NCI-H1417 treated with DMSO at 0.1 percent for 48 hours (cell line): ENCODE data around the gene GPX4.
A peak's percentile ranks its signal among the peaks of the same experiment; 100 is the strongest.

Experiments
- DNase-seq: peaks from one replicate; lab custom pipeline; 2025; lab: John Stamatoyannopoulos, UW

The GPX4 gene

DNA sequence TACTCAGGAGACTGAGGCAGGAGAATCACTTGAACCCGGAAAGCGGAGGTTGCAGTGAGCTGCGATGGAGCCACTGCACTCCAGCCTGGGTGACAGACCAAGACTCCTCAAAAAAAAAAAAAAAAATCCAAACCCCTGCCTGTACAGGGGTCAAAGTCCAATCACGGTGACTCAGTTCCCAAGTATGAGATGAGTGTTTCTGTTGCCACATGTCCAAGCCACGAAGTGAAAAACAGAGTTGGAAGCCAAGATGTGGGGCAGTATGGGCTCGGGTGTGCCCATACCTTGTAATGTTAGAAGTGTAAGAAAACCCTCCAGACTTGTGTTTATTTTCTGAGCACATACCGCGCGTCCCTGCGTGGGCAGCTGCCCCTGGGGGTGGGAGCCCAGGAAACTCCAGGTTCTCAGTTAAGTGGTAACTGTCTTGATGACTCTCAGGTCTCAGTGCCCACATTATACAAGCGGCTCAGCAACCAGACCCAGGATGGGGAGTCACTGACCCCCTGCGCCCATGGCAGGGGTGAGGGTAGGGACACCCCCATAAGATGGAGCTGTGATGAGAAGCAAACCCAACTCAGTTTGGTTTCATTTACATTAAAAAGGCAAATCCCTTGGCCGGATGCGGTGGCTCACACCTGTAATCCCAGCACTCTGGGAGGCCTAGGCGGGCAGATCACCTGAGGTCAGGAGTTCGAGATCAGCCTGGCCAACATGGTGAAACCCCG is 1.2 kb upstream of the GPX4 start:
- no peak for DNase-seq

DNA sequence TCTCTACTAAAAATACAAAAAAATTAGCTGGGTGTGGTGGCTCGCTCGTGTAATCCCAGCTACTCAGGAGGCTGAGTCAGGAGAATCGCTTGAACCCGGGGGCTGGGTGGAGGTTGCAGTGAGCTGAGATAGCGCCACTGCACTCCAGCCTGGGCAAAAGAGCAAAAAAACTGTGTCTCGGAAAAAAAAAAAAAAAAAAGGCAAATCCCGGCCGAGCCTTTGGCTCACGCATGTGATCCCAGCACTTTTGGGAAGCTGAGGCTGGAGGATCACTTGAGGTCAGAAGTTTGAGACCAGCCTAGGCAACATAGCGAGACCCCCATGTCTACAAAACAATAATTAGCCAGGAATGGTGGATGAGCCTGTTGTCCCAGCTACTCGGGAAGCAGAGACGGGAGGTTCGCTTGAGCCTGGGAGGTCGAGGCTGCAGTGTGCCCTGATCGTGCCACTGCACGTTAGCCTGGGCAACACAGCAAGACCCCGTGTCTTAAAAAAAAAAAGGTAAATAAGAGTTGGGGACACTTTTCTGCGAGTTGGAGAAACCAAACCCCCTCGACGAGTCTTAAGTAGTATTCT is 574 bp upstream of the GPX4 start:
- DNase-seq = no peak

DNA sequence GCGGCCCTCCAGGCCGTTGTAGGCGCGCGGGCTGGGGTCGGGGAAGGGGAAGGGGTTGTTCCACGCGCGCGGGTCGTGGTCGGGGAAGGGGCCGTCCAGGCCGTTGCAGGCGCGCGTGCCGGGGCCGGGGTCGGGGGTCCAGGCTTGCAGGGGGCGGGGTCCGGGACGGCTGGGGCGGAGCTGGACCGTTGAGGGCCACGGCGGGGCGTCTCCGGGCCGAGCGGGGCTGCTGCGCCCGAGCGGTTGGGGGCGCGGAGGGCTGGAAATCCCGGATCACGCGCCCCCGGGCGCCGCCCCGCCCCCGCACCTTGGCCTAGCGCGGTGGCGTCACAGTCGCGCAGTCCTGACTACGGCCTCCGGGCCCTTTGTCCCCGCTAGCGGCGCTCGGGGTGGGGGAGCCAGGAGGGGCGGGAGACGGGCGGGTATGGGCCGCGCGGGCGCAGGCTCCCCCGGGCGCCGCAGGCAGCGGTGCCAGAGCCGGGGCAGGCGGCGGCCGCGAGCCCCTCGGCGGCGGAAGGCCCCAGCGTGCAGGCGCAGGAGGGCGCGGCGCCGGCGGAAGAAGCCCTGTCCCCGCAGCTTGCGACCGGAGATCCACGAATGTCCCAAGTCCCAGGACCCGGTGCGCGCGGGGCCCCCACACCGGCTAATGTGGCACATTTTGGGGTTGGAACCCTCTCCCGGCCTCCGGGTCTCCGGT is 665 bp downstream of the GPX4 start:
- DNase-seq = no peak

DNA sequence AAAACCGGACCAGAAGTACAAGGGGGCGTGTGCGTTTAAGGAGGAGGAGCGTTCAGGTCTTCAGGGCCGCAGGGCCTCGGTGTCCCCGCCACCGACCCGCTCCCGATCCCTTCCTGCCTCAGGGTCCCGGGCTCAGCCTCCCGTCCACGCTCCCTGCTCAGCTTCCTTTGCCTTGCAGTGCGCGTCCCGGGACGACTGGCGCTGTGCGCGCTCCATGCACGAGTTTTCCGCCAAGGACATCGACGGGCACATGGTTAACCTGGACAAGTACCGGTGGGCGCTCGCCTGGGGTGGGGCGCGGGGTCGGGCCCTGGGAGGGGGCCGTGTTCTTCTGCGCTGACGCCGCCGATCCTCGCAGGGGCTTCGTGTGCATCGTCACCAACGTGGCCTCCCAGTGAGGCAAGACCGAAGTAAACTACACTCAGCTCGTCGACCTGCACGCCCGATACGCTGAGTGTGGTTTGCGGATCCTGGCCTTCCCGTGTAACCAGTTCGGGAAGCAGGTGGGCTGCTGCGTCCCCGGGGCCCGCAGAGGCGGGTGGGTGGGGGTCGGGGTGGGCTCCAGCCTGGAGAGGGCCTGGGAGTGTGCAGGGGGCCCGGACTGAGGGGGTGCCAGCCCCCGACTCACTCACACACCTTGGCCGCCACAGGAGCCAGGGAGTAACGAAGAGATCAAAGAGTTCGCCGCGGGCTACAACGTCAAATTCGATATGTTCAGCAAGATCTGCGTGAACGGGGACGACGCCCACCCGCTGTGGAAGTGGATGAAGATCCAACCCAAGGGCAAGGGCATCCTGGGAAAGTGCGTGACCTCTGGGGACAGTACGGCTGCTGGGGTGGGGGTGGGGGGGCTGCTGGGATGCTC is 1.4 kb downstream of the GPX4 start:
- DNase-seq = no peak

DNA sequence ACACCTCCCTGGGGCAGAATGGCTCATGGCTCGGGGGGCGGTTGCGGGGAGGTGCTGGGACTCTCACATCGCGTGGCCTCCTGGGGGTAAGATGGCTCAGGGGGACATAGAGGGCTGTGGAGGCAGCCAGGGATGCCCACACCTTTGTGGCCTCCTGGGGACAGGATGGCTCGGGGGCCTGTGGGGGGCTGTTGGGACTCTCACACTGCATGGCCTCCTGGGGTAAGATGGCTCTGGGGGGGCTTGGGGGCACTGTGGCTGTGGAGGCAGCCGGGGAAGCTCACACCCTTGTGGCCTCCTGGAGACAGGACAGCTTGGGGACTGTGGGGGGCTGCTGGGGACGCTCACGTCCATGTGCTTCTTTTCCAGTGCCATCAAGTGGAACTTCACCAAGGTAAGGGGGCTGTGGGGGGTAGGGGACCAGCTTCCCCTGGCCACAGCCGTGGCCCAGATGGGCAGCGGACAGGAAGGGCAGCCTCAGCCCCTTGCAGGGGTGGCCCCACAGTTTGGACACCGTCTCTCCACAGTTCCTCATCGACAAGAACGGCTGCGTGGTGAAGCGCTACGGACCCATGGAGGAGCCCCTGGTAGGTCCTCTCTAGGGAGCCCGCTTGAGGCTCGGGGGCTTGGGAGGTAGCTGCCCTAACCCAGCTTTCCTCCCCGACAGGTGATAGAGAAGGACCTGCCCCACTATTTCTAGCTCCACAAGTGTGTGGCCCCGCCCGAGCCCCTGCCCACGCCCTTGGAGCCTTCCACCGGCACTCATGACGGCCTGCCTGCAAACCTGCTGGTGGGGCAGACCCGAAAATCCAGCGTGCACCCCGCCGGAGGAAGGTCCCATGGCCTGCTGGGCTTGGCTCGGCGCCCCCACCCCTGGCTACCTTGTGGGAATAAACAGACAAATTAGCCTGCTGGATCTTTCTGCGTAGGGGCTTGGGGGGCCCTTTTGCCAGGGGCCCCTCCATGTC is 2.4 kb downstream of the GPX4 start:
- DNase-seq = no peak

DNA sequence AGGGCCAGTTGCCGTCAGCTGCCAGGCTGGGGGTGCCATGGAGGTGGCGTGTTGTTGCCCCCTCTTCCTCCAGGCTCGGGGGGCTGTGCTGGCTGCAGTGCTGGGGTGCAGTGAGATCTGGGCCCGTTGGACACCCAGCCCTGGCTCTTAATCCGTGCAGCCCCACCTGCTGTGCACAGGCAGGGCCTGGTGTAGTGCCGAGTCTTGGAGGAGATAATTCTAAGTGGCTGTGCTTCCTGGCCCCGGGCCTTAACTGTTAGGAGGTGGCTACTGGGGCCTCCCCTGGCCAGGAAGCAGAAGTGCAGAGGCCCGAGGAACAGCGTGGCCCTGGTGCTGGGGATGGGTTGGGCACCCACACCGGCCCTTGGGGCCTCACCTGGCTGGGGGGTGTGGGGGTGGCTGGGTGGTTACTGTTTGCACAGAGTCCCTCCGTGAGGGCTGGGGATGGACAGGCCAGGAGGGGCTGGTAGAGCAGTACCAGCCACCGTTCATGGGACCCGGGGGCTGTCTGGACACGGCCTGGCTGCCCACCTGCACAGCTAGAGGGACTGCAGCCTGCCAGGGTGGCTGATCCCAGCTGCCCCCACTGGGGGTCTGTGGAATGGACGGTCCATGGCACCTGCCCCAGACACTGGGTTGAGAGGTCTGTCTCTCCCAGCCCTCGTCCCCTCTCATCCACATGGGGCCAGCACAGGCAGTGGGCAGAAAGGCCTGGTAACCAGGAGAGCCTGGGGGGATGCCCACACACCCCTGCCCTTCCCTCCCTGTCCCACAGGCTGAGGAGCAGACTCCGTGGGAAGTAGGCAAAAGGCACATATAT is 3.3 kb downstream of the GPX4 start:
- no peak for DNase-seq

DNA sequence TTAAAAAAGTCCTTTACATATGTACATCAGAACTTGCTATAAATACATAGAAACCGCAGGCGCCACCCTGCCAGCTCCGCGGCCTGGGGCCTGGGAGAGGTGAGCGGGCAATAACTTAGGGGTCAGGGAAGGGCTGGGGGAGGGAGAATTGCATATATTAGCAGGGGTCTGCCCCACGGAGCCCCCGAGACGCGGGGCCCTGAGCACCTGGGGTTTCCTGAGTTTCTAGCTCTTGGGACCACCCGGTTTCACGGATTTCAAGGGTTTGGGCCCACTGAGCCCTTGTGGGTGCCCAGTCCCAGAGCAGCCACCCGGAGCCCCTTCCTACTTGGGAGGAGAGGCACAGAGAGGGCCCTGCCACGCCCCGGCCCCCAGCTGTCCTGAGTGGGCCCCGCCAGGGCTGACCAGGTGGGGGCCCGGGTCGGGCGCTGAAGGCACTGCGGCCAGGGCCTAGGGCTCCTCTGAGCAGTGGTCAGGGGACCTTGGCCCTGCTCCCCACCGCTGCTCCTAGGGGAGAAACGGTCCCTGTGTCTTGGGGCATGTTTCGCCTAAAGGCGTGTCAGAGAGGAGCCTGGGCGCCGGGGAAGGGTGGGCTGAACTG is 4.0 kb downstream of the GPX4 start:
- no peak for DNase-seq

DNA sequence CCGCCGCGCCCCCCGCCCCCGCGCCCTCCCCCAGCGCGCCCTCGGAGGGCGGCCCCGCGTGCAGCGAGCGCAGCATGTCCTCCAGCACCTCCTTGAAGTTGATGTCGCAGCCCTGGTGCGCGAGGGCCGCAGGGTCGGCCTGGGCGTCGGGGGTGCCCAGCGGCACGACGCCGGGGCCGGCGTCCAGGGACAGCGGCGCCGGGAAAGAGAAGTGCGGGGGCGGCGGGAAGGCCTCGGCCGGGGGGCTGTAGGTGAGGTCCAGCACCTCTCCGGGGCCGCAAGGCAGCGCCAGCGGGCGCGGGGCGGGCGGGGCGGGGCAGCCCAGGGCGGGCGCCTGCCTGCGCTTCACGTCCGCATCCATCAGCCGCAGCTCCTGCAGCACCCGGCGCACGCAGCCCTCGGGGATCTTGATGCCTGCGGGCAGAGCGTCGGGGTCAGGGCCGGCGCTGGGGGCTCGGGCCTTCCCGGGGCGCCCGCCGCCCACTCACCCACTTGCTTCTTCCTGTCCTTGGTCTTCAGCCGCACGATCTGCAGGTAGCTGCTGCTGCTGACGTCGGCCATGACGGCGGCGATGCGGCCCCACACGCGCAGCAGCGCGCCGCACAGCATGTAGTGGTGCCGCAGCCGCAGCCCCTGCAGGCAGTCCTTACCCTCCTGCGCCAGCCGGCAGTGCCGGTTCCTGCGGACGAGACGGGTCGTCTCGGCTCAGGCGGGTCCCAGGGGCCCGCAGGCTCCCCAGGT is 4.7 kb downstream of the GPX4 start:
- no peak for DNase-seq

DNA sequence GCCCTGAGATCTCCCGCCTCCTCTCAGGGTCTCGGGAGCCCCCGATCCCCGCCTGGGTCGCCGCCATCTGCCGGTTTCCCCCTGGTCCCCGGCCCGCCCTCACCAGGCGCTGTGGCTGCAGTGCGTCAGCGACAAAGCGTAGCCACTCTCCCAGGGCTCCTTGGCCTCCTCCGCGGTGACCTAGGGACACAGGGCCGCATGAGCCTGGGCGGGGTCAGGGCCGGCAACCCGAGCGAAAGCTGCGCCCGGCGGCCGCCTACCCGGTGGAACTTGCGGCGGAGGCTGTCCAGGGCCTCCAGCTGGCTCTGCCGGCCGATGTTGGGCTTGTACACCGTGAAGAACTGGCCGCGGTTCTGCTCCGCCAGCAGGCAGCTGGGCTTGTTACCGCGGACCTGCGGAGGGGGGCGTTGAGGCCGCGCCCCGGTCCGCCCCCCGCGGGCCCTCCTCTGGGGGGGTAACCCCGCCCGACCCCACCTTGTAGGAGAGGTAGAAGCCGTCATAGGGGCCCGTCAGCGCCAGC is 5.3 kb downstream of the GPX4 start:
- DNase-seq = no peak

DNA sequence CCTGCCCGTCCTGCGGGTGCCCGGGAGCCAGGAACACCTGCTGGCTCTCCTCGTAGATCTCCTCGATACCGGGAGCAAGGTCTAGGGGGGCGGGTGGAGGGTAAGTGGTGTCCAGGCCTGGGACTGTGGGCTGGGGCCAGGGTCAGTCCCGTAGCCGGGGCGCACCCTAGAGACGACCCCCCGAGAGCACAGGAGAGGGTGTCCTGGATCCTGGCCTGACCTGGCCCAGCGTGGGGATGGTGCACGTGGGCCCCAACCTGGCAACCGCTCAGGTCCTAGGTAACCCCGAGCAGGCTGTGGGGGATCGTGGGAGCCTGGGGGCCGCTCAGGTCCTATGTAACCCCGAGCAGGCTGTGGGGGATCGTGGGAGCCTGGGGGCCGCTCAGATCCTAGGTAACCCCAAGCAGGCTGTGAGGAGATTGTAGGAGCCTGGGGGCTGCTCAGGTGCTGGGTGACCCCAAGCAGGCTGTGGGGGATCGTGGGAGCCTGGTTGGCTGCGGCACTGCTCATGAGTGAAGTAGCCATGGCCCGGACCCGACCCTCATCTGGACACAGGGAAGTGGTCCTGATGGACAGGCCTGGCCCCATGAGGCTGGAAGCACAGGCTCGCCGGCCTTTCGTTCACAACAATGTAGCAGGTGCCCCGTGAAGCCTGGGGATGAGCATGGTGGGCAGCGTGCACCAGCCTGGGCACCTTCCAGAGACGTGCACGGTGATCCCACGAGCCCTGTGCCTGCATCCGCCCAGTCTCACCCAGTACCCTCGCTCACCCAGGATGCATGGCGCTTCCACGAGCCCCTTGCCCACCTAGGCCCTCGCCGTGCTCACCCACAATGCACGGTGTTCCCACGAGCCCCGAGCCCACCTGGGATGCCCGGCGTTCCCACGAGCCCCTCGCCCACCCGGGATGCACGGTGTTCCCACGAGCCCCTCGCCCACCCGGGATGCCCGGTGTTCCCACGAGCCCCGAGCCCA is 6.2 kb downstream of the GPX4 start:
- DNase-seq = no peak

DNA sequence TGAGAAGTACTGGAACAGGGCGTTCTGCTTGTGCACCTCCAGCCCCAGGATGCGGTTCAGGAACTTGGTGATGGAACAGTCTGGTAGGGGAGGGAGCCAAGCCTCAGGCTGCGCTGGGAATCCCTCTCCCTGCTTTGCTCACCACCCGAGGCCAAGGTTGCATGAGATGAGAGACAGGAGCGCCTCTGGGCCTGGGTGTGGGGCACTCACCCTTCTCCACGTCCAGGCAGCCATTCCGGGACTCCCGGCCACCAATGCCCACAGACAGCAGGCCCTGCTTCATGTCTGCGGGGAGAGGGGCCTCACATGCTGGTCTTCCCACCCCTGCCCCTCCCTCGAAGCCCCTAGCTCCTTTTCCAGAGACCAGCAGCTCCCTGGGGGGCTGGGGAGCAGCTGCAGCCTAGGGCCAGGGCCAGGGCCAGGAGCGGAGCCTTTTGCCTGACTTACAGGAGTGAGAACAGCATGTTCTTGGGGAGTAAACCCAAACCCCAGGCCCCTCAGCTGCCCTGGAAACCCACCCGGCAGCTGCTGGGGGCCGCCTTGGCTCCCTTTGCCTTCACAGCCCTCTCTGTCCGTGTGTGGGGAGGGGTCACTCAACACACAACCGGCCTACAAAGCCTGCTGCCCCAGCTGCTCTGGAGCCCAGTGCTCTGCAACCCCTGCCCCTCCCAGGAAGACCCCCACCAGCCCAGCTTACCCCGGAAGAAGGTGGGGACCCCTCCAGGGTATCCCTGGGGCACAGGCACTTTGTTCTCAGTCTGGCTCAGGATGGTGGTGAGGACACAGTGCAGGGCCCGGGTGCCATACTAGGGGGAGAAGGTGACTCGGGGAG is 7.2 kb downstream of the GPX4 start:
- DNase-seq = no peak

DNA sequence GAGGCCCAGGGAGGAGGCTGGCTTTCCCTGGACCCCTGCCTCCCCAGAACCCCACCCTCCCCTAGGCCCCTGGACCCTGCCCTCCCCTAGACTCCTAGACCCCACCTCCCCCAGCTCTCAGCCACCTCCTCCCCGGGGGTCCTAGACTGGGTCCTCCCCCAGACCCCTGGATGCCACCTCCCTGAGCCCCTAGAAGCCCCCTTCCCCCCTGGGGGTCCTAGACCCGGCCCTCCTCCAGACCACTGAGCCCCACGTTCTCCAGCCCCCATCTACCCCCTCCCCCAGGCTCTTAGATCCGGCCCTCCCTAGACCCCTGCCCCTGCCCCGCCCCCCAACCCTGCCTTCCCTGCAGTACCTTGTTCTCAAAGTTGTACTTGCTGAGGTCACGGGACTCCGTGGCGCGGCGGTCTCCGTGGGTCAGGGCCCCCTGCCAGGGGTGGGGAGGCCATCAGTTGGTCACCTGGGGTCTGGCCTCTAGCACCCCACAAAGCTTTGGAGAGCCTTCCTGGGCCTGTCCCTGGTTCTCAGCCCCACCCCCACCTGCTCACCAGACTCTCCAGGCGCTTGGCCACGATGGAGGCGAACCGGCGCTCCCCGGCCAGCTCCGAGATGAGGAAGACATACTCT is 8.0 kb downstream of the GPX4 start:
- DNase-seq = no peak

DNA sequence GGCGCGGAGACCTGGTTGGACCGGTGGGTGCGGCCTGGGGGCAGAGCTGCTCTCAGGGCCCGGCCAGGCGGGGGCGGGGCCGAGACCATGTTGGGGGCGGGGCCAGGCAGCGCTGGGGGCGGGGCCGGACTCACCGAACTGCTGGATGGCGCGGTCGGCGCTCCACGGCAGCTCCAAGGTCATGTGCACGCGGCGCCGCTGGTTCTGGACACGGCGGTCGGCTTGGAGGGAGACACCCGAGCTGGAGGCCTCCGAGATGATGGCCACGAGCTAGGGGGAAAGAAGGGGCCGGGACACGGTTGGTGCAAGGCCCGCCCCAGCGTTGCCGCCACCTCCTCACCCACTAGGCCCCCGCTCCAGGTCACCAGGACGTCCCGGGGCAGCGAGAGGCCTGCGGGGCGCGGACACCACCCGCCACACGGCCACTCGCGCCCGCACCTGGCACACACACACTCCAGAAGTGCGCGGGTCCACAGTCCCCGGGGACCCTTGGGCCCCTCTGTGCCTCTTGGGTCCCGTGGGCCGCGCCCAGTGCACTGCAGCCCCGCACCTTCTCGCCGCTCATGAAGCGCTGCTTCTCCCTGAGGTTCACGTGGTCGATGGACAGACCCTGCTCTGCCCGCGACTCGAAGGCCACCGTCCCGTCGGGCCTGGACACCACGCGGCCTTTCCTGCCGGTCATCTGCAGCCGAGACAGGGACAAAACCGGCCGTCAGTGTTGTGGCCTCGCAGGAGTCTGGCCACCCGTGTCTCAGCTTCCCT is 8.7 kb downstream of the GPX4 start:
- DNase-seq = no peak

DNA sequence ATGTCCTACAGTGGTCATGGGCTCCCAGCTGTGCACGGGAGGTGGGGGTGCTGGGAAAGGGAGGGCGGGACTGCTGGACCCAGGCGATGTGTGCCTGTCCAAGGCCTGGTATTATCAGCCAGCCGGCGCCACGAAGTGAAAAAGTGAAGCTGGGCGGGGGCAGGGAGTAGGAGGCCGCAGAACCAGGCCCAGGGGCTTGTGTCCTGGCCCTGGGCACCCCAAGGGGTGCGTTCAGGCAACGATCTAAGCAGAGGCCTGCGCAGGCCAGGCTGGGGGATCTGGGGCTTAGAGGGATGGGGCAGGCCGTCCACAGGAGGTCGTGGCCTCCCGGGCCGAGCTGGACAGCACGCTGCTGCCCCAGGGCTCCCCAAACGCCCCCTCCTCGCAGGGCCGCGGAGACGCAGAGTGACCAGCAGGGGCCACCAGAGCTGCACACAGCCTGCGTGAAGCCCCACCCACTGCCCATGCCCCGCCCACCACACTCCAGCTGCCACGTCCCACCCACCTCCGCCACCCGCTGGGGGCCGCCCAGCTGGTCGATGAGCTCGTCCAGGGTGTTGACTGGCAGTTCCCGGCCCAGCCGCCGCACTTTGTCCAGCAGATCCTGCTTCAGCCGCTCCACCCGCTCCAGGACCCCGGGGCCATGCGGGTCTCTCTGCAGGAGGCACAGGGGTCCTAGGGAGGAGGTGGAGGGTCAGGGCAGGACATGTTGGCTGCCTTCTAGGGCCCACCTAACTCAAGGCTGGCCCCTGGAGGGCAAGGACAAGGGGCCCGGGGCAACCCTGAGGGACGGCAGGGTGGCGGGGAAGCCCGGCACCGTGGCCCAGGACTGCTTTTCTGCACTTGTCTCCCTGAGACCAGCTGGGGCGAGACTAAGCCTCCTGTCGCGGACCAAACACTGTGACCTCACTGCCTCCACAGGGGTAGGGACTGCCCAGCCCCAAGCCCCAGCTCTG is 9.5 kb downstream of the GPX4 start:
- DNase-seq = peak; percentile 76
